Vagina (tissue), 2 donors: Measurements from ENCODE around the gene GSKIP.

ENCODE experiments used
- CTCF ChIP-seq, 3 experiments: fragments of 450-650 bp in 2 of 3; fragments of 200-600 bp in 1 of 3; sonication (generic) in 1 of 3; IDR thresholded peaks; one replicate each; pipeline ENCODE4 v1.5.1; 2017 to 2019; ENCODE audit warnings: antibody characterized with exemption in 3 of 3, mild to moderate bottlenecking in 2 of 3, moderate library complexity in 2 of 3
- POLR2A ChIP-seq, 2 donors: fragments of 450-650 bp; IDR thresholded peaks; one replicate each; pipeline ENCODE4 v1.6.1; 2017; ENCODE audit warnings: antibody characterized with exemption in 2 of 2, mild to moderate bottlenecking in 2 of 2, moderate library complexity in 2 of 2

DNA sequence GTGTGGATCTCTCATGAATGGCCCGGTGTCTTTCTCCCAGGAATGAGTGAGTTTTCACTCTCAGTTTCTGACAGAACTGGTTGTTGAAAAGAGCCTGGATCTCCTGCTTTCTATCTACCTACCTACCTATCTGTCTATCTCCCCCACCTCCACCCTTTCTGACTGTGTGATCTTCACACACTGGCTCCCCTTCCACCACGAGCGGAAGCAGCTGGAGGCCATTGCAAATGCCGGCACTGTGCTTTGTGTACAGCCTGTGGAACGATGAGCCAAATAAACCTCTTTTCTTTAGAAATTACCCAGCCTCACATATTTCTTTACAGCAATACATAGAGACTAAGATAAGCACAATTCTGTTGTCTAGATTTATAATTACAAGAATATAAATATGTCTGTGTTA is 7.2 kb downstream of the GSKIP start:
- no peak for TF ChIP-seq CTCF (IDR thresholded peaks at IDR 0.05)
- no peak for TF ChIP-seq POLR2A (IDR thresholded peaks at IDR 0.05)
